GM23338 (cell line): ENCODE measurements around the gene WDSUB1.

ENCODE experiments used
- EZH2 ChIP-seq: fragments of 200-600 bp; sonication (generic); IDR thresholded peaks from one replicate; pipeline ENCODE4 v1.8.0; 2017; ENCODE audit warnings: antibody characterized with exemption, mild to moderate bottlenecking, low read depth; ENCODE audit not compliant: unreplicated experiment
- EZH2phosphoT487 ChIP-seq: fragments of 200-600 bp; sonication (generic); IDR thresholded peaks from one replicate; pipeline ENCODE4 v1.8.1; 2018; ENCODE audit warnings: antibody characterized with exemption; ENCODE audit not compliant: unreplicated experiment
- POLR2AphosphoS5 ChIP-seq: IDR thresholded peaks from 2 replicates; pipeline ENCODE4 v1.6.1; 2016; ENCODE audit warnings: antibody characterized with exemption, low read depth
- TF ChIP-seq, protein P1 (sequence below), 2 experiments: fragments of 200-600 bp in 1 of 2; sonication (generic) in 1 of 2; conservative IDR thresholded peaks; 2 replicates each; pipeline versions ENCODE4 v1.5.1 to v1.6.1; 2016 to 2017; ENCODE audit warnings: antibody characterized with exemption in 2 of 2, low read depth in 2 of 2, mild to moderate bottlenecking in 2 of 2, moderate library complexity in 1 of 2

DNA sequence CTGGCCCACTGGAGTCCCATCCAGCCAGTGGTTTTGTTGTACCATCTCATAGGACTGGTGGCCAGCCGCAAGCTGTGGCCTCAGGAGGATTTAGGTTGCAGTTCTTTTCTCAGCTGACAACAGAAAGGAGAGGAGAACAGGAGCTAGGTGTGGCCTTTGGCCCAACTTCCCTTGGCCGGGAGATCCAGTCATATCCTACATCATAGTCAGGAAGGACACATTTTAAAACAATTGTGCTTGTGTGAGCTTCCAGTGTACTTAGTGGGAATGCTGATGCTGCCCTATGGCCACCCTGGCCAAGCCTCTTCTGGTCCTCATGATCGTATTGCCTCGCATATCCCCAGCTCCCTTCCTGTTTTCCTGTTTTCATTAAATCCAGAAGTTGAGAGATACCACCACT lies 98.1 kb downstream of the WDSUB1 start:
- TF ChIP-seq, protein P1, sequence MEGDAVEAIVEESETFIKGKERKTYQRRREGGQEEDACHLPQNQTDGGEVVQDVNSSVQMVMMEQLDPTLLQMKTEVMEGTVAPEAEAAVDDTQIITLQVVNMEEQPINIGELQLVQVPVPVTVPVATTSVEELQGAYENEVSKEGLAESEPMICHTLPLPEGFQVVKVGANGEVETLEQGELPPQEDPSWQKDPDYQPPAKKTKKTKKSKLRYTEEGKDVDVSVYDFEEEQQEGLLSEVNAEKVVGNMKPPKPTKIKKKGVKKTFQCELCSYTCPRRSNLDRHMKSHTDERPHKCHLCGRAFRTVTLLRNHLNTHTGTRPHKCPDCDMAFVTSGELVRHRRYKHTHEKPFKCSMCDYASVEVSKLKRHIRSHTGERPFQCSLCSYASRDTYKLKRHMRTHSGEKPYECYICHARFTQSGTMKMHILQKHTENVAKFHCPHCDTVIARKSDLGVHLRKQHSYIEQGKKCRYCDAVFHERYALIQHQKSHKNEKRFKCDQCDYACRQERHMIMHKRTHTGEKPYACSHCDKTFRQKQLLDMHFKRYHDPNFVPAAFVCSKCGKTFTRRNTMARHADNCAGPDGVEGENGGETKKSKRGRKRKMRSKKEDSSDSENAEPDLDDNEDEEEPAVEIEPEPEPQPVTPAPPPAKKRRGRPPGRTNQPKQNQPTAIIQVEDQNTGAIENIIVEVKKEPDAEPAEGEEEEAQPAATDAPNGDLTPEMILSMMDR (conservative IDR thresholded peaks at IDR 0.05; ENCODE audit: low read depth in 2 of 2): no peak
- TF ChIP-seq EZH2 (no peak), POLR2AphosphoS5 (no peak), EZH2phosphoT487 (no peak)
